ENCODE results near the gene KLHDC1.
"Not testable (repeated sequence)": the region's sequence is repeated elsewhere in the genome, so short reads cannot be mapped to it uniquely, and the experiment has no call there.

DNA sequence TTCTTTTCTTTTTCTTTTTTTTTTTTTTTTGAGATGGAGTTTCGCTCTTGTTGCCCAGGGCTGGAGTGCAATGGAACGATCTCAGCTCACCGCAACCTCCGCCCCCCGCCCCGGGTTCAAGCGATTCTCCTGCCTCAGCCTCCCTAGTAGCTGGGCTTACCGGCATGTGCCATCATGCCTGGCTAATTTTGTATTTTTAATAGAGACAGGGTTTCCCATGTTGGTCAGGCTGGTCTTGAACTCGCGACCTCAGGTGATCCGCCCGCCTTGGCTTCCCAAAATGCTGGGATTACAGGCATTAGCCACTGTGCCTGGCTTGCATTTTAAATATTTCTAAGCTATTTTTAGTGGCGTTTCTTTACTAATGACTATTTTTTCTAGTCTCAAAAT is 810 bp downstream of the KLHDC1 start:
- TF ChIP-seq POLR2A (IDR thresholded peaks at IDR 0.05), result not testable (repeated sequence)
- TF ChIP-seq, protein P1, sequence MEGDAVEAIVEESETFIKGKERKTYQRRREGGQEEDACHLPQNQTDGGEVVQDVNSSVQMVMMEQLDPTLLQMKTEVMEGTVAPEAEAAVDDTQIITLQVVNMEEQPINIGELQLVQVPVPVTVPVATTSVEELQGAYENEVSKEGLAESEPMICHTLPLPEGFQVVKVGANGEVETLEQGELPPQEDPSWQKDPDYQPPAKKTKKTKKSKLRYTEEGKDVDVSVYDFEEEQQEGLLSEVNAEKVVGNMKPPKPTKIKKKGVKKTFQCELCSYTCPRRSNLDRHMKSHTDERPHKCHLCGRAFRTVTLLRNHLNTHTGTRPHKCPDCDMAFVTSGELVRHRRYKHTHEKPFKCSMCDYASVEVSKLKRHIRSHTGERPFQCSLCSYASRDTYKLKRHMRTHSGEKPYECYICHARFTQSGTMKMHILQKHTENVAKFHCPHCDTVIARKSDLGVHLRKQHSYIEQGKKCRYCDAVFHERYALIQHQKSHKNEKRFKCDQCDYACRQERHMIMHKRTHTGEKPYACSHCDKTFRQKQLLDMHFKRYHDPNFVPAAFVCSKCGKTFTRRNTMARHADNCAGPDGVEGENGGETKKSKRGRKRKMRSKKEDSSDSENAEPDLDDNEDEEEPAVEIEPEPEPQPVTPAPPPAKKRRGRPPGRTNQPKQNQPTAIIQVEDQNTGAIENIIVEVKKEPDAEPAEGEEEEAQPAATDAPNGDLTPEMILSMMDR (IDR thresholded peaks at IDR 0.05), result not testable (repeated sequence)
